Renal cortical epithelial cell (primary cell): ENCODE results near the gene RACGAP1. TPM values are rescaled to one million over a fixed set of nuclear protein-coding genes. Genes with fewer than 3 reads are reported as not detected.

Source experiments
- DNase-seq: peaks from one replicate; pipeline ENCODE4 v3.0.0-alpha.2; 2011; ENCODE audit warnings: low read depth
- total RNA-seq: library from RNA; depleted of rRNA; stranded (reverse); fragments of >200 nt; gene quantifications from 2 replicates; pipeline ENCODE4 v1.2.3, GENCODE V29; 2014

The RACGAP1 gene
- total RNA-seq, 1 donor from 2014 or later: 20.7 TPM

- no peak for DNase-seq
These were observed 83.5 kb downstream of the RACGAP1 start for GRCh38 chr12:49941556-49942511.

- DNase-seq: no peak
These were observed 85.6 kb downstream of the RACGAP1 start for GRCh38 chr12:49939707-49940106.

DNA sequence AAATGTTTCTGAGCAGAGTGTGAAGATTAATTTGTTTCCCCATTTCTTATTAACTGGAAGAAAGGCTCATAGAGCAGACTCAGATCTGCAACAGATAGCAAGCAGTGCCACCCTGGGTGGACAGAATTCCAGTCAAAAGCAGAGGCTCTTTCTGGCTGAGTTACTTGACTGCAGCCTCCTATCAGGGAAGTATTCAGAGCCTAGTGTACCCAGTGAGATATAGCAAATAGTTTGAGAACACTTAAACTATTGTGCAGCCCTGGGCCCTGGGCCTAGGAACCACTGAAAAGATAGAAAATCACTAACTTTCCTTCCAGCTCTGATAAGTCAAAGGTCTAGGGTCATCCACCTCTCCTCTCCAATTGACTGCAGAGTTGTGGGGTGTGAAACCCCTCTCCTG lies 86.0 kb downstream of the RACGAP1 start:
- no peak for DNase-seq

Other genes with a start within 250 kb of the RACGAP1 start
- gene NCKAP5L, start 197.1 kb downstream of the RACGAP1 start, total RNA-seq: 6.6 and 25.4 TPM in 2 replicates
- gene BCDIN3D, start 182.4 kb downstream of the RACGAP1 start, total RNA-seq: 4.0 and 4.3 TPM in 2 replicates
- gene FAIM2, start 121.6 kb downstream of the RACGAP1 start, total RNA-seq: not detected in 2 replicates
- gene AQP2, start 74.8 kb downstream of the RACGAP1 start, total RNA-seq: 0.30 TPM in 1 of 2 replicates, not detected in the other
- not detected in 2 replicates for gene AQP5, start 63.6 kb downstream of the RACGAP1 start, total RNA-seq
- not detected in 2 replicates for gene AQP6, start 52.5 kb downstream of the RACGAP1 start, total RNA-seq
- gene ASIC1, start 32.1 kb upstream of the RACGAP1 start, total RNA-seq: 0.30 TPM in 1 of 2 replicates, not detected in the other
- gene SMARCD1, start 59.8 kb upstream of the RACGAP1 start, total RNA-seq: 53.0 and 85.0 TPM in 2 replicates
- 0.69 and 0.70 TPM in 2 replicates for gene GPD1, start 78.5 kb upstream of the RACGAP1 start, total RNA-seq
- gene COX14, start 86.7 kb upstream of the RACGAP1 start, total RNA-seq: 41.5 and 73.3 TPM in 2 replicates
- 55.8 and 63.7 TPM in 2 replicates for gene CERS5, start 141.9 kb upstream of the RACGAP1 start, total RNA-seq